HG02588 (cell line): ENCODE measurements around the gene NOPCHAP1.
"Not testable (repeated sequence)": the region's sequence is repeated elsewhere in the genome, so short reads cannot be mapped to it uniquely, and the experiment has no call there.

ENCODE experiments used
- ATAC-seq: cut with Tn5 transposase; IDR thresholded peaks from one replicate; pipeline ENCODE4 v1.9.1; 2021; ENCODE audit warnings: mild to moderate bottlenecking, moderate library complexity; ENCODE audit not compliant: unreplicated experiment

Gene NOPCHAP1

GRCh38 chr12:104964167-104964855 is 21.8 kb upstream of the NOPCHAP1 start:
- no peak for ATAC-seq

- no peak for ATAC-seq
Observed at GRCh38 chr12:104964856-104965205, 21.3 kb upstream of the NOPCHAP1 start.

GRCh38 chr12:104966677-104967076 is 19.4 kb upstream of the NOPCHAP1 start:
- ATAC-seq = peak; percentile 84

DNA sequence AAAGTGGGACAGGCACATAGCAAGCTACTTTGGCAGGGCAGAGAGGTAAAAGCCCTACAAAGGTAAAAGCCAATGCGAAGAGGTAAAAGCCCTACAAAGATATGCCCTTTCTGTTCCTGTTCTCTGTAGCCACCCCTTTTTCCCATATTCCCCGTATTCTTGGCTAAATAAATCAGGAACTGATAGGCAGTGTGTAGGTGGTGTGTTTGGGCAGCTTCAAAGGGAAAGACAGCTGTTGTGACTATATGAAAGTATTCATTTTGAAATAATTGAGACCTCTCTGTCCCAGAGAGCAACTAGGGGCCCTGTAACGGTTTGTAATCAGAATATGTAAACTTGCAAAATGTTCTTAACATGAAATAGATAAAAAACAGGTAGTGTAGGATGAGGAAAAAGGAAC is 16.8 kb upstream of the NOPCHAP1 start:
- ATAC-seq = no peak

- ATAC-seq = no peak
Observed at GRCh38 chr12:104971306-104971705, 14.8 kb upstream of the NOPCHAP1 start.

- ATAC-seq = no peak
Observed at GRCh38 chr12:104973250-104973649, 12.9 kb upstream of the NOPCHAP1 start.

DNA sequence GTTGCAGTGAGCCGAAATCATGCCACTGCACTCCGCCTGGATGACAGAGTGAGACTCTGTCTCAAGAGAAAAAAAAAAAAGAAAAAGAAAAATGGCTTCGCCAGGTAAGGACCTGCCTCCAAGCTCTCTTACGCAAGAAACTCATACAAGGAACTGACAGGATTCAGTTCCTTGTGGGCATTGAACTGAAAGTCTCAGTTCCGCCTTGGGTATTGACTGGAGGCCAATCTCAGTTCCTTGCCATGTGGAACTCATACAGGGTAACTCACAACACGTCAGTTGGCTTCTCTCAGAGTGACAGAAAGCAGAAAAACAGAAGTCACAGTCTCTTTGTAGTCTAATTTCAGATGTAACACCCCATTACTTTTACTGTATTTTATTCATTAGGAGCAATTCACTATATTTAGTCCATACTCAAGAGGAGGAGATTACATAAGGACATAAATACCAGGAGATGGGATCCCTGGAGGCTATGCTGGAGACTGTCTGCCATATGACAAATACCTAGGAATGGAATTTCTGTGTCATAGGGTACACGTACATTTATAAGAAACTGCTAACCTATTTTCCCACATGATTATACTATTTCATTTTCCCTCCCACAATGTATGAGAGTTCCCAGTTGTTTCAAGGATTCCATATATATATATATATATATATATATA is 11.4 kb upstream of the NOPCHAP1 start:
- ATAC-seq = peak; percentile 99

GRCh38 chr12:104975587-104976343 is 10.4 kb upstream of the NOPCHAP1 start:
- no peak for ATAC-seq

GRCh38 chr12:104976703-104977102 is 9.4 kb upstream of the NOPCHAP1 start:
- ATAC-seq = no peak

GRCh38 chr12:104977688-104978087 is 8.4 kb upstream of the NOPCHAP1 start:
- ATAC-seq = not testable (repeated sequence)

- no peak for ATAC-seq
Observed at GRCh38 chr12:104985206-104985605, 910 bp upstream of the NOPCHAP1 start.

- ATAC-seq = no peak
Observed at GRCh38 chr12:104990950-104991349, 4.8 kb downstream of the NOPCHAP1 start.

- no peak for ATAC-seq
Observed at GRCh38 chr12:104991565-104992128, 5.5 kb downstream of the NOPCHAP1 start.

DNA sequence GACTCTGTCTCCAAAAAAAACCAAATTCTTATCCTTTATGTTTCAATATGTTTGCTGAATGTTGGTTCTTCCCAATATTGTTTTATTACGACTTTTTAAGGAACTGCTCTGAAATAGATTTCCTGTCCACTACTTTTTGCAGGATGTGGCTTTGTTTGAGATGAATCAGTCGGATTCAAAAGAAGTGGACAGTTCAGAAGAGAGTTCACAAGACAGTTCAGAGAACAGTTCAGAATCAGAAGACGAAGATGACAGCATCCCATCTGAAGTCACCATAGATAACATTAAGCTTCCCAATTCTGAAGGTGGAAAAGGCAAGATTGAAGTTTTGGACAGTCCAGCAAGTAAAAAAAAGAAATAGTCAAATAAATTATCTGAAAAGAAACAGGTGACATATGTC is 8.2 kb downstream of the NOPCHAP1 start:
- ATAC-seq = no peak

- no peak for ATAC-seq
Observed at GRCh38 chr12:104997541-104997940, 11.4 kb downstream of the NOPCHAP1 start.

- no peak for ATAC-seq
Observed at GRCh38 chr12:104998423-104999346, 12.6 kb downstream of the NOPCHAP1 start.

DNA sequence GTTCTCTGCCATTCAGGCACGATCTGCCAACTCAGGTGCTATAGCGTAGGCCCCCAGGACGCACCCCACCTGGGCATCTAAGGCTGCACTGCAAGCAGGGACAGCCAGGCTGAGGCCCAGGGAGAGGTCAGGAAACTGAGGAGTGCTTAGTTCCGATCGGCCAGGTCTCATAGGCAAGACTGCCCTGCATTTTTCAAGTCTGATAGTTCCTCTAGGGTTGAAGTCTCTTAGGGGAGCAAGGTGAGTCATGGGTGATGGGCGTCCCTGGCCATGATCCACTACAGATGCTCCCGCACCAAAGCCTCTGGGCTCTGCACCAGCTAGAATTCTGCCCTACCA is 13.2 kb downstream of the NOPCHAP1 start:
- ATAC-seq = no peak

DNA sequence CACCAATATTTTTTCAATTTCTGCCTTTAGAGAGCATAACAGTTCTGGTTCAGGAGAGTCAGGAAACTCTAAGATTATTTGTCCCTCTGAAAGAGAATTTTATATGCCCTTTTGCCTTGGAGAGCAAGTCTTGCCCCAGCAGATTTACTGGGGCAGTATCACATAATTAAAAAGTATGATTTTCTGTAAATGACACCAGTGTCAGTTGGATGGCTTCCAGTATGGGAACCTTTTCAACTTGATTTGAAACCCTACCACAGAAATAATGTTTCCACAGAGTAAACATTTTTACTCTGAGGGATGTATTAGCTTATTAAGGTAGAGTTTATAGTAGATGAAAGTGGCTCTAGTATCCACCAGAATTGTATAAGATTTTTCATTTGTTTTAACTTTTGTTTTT is 15.4 kb downstream of the NOPCHAP1 start:
- ATAC-seq = no peak

GRCh38 chr12:105013892-105014291 is 27.8 kb downstream of the NOPCHAP1 start:
- ATAC-seq = no peak

- no peak for ATAC-seq
Observed at GRCh38 chr12:105014603-105015002, 28.5 kb downstream of the NOPCHAP1 start.

DNA sequence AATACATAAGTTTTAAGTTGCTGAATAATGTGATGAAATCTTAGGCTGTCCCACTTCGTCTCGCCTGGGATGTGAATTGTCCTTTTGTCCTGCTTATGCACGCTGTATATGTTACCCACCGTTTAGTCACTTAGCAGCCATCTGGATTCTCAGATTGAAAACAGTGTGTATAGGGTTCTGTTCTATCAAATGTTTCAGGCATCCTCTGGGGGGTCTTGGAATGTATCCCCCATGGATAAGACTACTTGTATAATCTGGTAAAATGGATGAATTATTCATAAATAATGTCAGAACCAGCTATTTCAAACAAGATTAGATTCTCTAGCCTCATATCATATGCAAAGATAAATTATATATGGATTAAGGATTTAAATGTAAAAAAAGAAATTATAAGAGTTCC is 29.4 kb downstream of the NOPCHAP1 start:
- ATAC-seq = no peak
